Measurements from ENCODE around the gene DNAJA4.

Gene DNAJA4

GRCh38 chr15:78261062-78261461, 3.3 kb upstream of the DNAJA4 start:
- Histone ChIP-seq H2BK12ac (ENCODE audit: low read length) (no peak overlapping the region), H3K23ac (ENCODE audit: low read depth, low read length, poor library complexity) (no peak overlapping the region), H3K9me3 (replicated peaks in 1 of 2; ENCODE audit: control insufficient read depth in 2 of 2, insufficient read depth in 1 of 2, low read depth in 1 of 2, low read length in 2 of 2) (no peaks in the 10 kb centered on the region), H3K18ac (ENCODE audit: low read length) (no peak overlapping the region), H3K9ac (ENCODE audit: low read depth, low read length, poor library complexity) (no peak overlapping the region), H3K4me1 (ENCODE audit: control insufficient read depth in 2 of 2, insufficient read depth in 1 of 2, low read depth in 1 of 2, low read length in 2 of 2) (peaks cover 0 to 4% of the 10 kb centered on the region in 2 donors), H3K79me1 (ENCODE audit: low read depth, low read length) (no peaks in the 10 kb centered on the region), H3K36me3 (replicated peaks in 1 of 2; ENCODE audit: control insufficient read depth in 2 of 2, insufficient read depth in 2 of 2, low read length in 2 of 2) (no peaks in the 10 kb centered on the region), H2AFZ (ENCODE audit: low read length) (peak overlapping the region; percentile 88), H2BK120ac (ENCODE audit: low read depth, low read length) (no peak overlapping the region), H3K4me3 (ENCODE audit: low read length in 2 of 2) (no peak overlapping the region), H3K4ac (ENCODE audit: low read length) (no peak overlapping the region), H3K27ac (replicated peaks; ENCODE audit: low read length) (no peak overlapping the region), H3K4me2 (ENCODE audit: insufficient read depth, low read length, poor library complexity, severe bottlenecking) (no peak overlapping the region), H4K91ac (ENCODE audit: low read depth, low read length, poor library complexity) (no peak overlapping the region), H2BK5ac (ENCODE audit: low read length) (no peak overlapping the region), H2BK15ac (ENCODE audit: low read length) (no peak overlapping the region), H3K14ac (ENCODE audit: low read length) (no peak overlapping the region), H4K8ac (ENCODE audit: low read depth, low read length) (no peak overlapping the region), H3K27me3 (ENCODE audit: control insufficient read depth in 3 of 3, insufficient read depth in 3 of 3, low read depth in 1 of 3, low read length in 3 of 3) (peaks cover 0 to 12% (median 7%) of the 10 kb centered on the region in 3 experiments), H2AK5ac (ENCODE audit: low read depth, low read length) (no peak overlapping the region)
- no CpG with 5 or more reads among the region's 3 CpGs for WGBS, 2 donors (ENCODE audit: extremely low coverage in 2 of 2, insufficient read length in 2 of 2, insufficient replicate concordance in 1 of 2)
- DNase-seq (ENCODE audit: low spot score), result no peak

- Histone ChIP-seq H3K27ac (replicated peaks; ENCODE audit: low read length) (no peak overlapping the region), H2BK15ac (ENCODE audit: low read length) (peak overlapping the region; percentile 15), H2BK120ac (ENCODE audit: low read depth, low read length) (no peak overlapping the region), H3K9me3 (replicated peaks in 1 of 2; ENCODE audit: control insufficient read depth in 2 of 2, insufficient read depth in 1 of 2, low read depth in 1 of 2, low read length in 2 of 2) (no peaks in the 10 kb centered on the region), H2AFZ (ENCODE audit: low read length) (no peak overlapping the region), H3K27me3 (ENCODE audit: control insufficient read depth in 3 of 3, insufficient read depth in 3 of 3, low read depth in 1 of 3, low read length in 3 of 3) (peaks cover 0 to 16% (median 7%) of the 10 kb centered on the region in 3 experiments), H2AK5ac (ENCODE audit: low read depth, low read length) (peak overlapping the region; percentile 19), H4K8ac (ENCODE audit: low read depth, low read length) (no peak overlapping the region), H3K79me1 (ENCODE audit: low read depth, low read length) (no peaks in the 10 kb centered on the region), H3K14ac (ENCODE audit: low read length) (peak overlapping the region; percentile 40), H3K4me1 (ENCODE audit: control insufficient read depth in 2 of 2, insufficient read depth in 1 of 2, low read depth in 1 of 2, low read length in 2 of 2) (peaks cover 0 to 4% of the 10 kb centered on the region in 2 donors), H3K4me3 (ENCODE audit: low read length in 2 of 2) (no peak overlapping the region), H3K9ac (ENCODE audit: low read depth, low read length, poor library complexity) (peak overlapping the region; percentile 27), H3K4ac (ENCODE audit: low read length) (no peak overlapping the region), H3K4me2 (ENCODE audit: insufficient read depth, low read length, poor library complexity, severe bottlenecking) (no peak overlapping the region), H4K91ac (ENCODE audit: low read depth, low read length, poor library complexity) (no peak overlapping the region), H2BK12ac (ENCODE audit: low read length) (no peak overlapping the region), H2BK5ac (ENCODE audit: low read length) (no peak overlapping the region), H3K36me3 (replicated peaks in 1 of 2; ENCODE audit: control insufficient read depth in 2 of 2, insufficient read depth in 2 of 2, low read length in 2 of 2) (no peaks in the 10 kb centered on the region), H3K18ac (ENCODE audit: low read length) (no peak overlapping the region), H3K23ac (ENCODE audit: low read depth, low read length, poor library complexity) (peak overlapping the region; percentile 21)
- WGBS, 2 donors (ENCODE audit: extremely low coverage in 2 of 2, insufficient read length in 2 of 2, insufficient replicate concordance in 1 of 2), result no CpG with 5 or more reads among the region's 7 CpGs
- no peak for DNase-seq (ENCODE audit: low spot score)
These were observed 996 bp upstream of the DNAJA4 start for GRCh38 chr15:78263351-78263781.

GRCh38 chr15:78263907-78264303, 457 bp upstream of the DNAJA4 start:
- peak overlapping the region; percentile 21 for H3K23ac ChIP-seq (ENCODE audit: low read depth, low read length, poor library complexity)
- no peak for DNase-seq (ENCODE audit: low spot score)
- H2AK5ac ChIP-seq (ENCODE audit: low read depth, low read length), result peak overlapping the region; percentile 19
- no peak overlapping the region for H2BK15ac ChIP-seq (ENCODE audit: low read length)
- H3K4me3 ChIP-seq (ENCODE audit: low read length in 2 of 2), result no peak overlapping the region
- H3K4me1 ChIP-seq (ENCODE audit: control insufficient read depth in 2 of 2, insufficient read depth in 1 of 2, low read depth in 1 of 2, low read length in 2 of 2), result peaks cover 0 to 4% of the 10 kb centered on the region in 2 donors
- no peak overlapping the region for H3K4me2 ChIP-seq (ENCODE audit: insufficient read depth, low read length, poor library complexity, severe bottlenecking)
- peaks cover 0 to 19% (median 7%) of the 10 kb centered on the region in 3 experiments for H3K27me3 ChIP-seq (ENCODE audit: control insufficient read depth in 3 of 3, insufficient read depth in 3 of 3, low read depth in 1 of 3, low read length in 3 of 3)
- no peak overlapping the region for H3K14ac ChIP-seq (ENCODE audit: low read length)
- H4K8ac ChIP-seq (ENCODE audit: low read depth, low read length), result no peak overlapping the region
- H3K4ac ChIP-seq (ENCODE audit: low read length), result no peak overlapping the region
- no peak overlapping the region for H2BK120ac ChIP-seq (ENCODE audit: low read depth, low read length)
- no peaks in the 10 kb centered on the region for H3K79me1 ChIP-seq (ENCODE audit: low read depth, low read length)
- no peaks in the 10 kb centered on the region for H3K36me3 ChIP-seq (replicated peaks in 1 of 2; ENCODE audit: control insufficient read depth in 2 of 2, insufficient read depth in 2 of 2, low read length in 2 of 2)
- H2BK5ac ChIP-seq (ENCODE audit: low read length), result no peak overlapping the region
- no CpG with 5 or more reads among the region's 23 CpGs for WGBS, 2 donors (ENCODE audit: extremely low coverage in 2 of 2, insufficient read length in 2 of 2, insufficient replicate concordance in 1 of 2)
- no peaks in the 10 kb centered on the region for H3K9me3 ChIP-seq (replicated peaks in 1 of 2; ENCODE audit: control insufficient read depth in 2 of 2, insufficient read depth in 1 of 2, low read depth in 1 of 2, low read length in 2 of 2)
- no peak overlapping the region for H3K18ac ChIP-seq (ENCODE audit: low read length)
- no peak overlapping the region for H3K9ac ChIP-seq (ENCODE audit: low read depth, low read length, poor library complexity)
- H3K27ac ChIP-seq (replicated peaks; ENCODE audit: low read length), result no peak overlapping the region
- no peak overlapping the region for H2AFZ ChIP-seq (ENCODE audit: low read length)
- H4K91ac ChIP-seq (ENCODE audit: low read depth, low read length, poor library complexity), result no peak overlapping the region
- peak overlapping the region; percentile 42 for H2BK12ac ChIP-seq (ENCODE audit: low read length)

- no peak overlapping the region for H3K4me3 ChIP-seq (ENCODE audit: low read length in 2 of 2)
These were observed 737 bp downstream of the DNAJA4 start for GRCh38 chr15:78265137-78265460.

More at GRCh38 chr15:78265137-78265460, 737 bp downstream of the DNAJA4 start:
- Histone ChIP-seq H3K4ac (ENCODE audit: low read length) (no peak overlapping the region), H2BK120ac (ENCODE audit: low read depth, low read length) (no peak overlapping the region), H4K91ac (ENCODE audit: low read depth, low read length, poor library complexity) (no peak overlapping the region), H3K18ac (ENCODE audit: low read length) (no peak overlapping the region), H3K36me3 (replicated peaks in 1 of 2; ENCODE audit: control insufficient read depth in 2 of 2, insufficient read depth in 2 of 2, low read length in 2 of 2) (no peaks in the 10 kb centered on the region), H3K27ac (replicated peaks; ENCODE audit: low read length) (no peak overlapping the region), H3K9ac (ENCODE audit: low read depth, low read length, poor library complexity) (no peak overlapping the region), H3K9me3 (replicated peaks in 1 of 2; ENCODE audit: control insufficient read depth in 2 of 2, insufficient read depth in 1 of 2, low read depth in 1 of 2, low read length in 2 of 2) (no peaks in the 10 kb centered on the region), H3K4me2 (ENCODE audit: insufficient read depth, low read length, poor library complexity, severe bottlenecking) (no peak overlapping the region), H2BK15ac (ENCODE audit: low read length) (no peak overlapping the region), H3K4me1 (ENCODE audit: control insufficient read depth in 2 of 2, insufficient read depth in 1 of 2, low read depth in 1 of 2, low read length in 2 of 2) (peaks cover 0 to 4% of the 10 kb centered on the region in 2 donors), H2BK12ac (ENCODE audit: low read length) (no peak overlapping the region), H4K8ac (ENCODE audit: low read depth, low read length) (no peak overlapping the region), H2AFZ (ENCODE audit: low read length) (no peak overlapping the region), H3K27me3 (ENCODE audit: control insufficient read depth in 3 of 3, insufficient read depth in 3 of 3, low read depth in 1 of 3, low read length in 3 of 3) (peaks cover 0 to 19% (median 7%) of the 10 kb centered on the region in 3 experiments), H2BK5ac (ENCODE audit: low read length) (no peak overlapping the region), H3K14ac (ENCODE audit: low read length) (no peak overlapping the region), H2AK5ac (ENCODE audit: low read depth, low read length) (no peak overlapping the region), H3K23ac (ENCODE audit: low read depth, low read length, poor library complexity) (peak overlapping the region; percentile 29), H3K79me1 (ENCODE audit: low read depth, low read length) (no peaks in the 10 kb centered on the region)
- WGBS, 2 donors (ENCODE audit: extremely low coverage in 2 of 2, insufficient read length in 2 of 2, insufficient replicate concordance in 1 of 2), result no CpG with 5 or more reads among the region's 12 CpGs
- DNase-seq (ENCODE audit: low spot score), result no peak

All from neuronal stem cell (in vitro differentiated cells).